NCI-H187 (cell line): ENCODE data around the gene NNT.
"Not testable (repeated sequence)": the region's sequence is repeated elsewhere in the genome, so short reads cannot be mapped to it uniquely, and the experiment has no call there.

Experiments used
- DNase-seq, 2 experiments: peaks; one replicate each; lab custom pipeline; 2025; lab: John Stamatoyannopoulos, UW

NNT gene

GRCh38 chr5:43583724-43584123, 19.3 kb upstream of the NNT start:
- DNase-seq = no peak

DNA sequence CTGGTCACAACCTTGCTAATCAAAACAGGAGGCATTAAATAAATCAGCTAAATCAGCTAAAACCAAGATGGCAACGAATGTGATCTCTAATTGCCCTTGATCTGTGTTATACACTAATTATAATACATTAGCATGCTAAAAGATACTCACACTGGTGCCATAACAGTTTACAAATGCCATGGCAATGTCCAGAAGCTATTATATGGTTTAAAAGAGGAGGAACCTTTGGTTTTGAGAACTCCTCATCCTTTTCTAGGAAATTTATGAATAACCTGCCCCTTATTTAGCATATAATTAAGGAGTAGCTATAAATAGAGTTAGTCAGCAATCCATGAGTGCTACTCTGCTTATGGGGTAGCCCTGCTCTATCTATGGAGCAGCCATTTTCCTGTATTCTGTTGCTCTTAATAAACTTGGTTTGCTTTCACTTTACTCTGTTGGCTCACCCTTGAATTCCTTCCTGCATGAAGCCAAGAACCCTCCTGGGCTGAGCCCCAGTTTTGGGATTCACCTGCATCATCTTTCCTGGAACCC, 18.7 kb upstream of the NNT start:
- DNase-seq = no peak

DNA sequence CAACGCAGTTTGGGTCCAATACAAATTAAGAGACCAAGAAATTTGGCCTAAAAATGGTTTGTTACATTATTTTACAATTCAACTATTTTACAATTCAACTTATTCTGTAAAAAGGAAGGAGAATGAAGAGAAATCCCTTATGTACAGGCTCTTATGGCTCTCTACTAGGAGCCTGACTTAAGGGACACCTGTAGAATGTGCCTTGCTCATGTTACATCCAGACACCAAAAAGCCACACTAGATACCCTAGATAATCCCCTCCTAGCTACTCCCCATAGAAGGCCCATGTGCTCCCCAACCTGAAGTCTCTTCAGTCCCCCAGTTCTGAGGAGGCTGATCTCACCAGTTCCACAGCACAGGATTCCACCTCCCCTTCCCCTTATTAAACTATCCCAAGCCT, 14.1 kb upstream of the NNT start:
- no peak for DNase-seq

DNA sequence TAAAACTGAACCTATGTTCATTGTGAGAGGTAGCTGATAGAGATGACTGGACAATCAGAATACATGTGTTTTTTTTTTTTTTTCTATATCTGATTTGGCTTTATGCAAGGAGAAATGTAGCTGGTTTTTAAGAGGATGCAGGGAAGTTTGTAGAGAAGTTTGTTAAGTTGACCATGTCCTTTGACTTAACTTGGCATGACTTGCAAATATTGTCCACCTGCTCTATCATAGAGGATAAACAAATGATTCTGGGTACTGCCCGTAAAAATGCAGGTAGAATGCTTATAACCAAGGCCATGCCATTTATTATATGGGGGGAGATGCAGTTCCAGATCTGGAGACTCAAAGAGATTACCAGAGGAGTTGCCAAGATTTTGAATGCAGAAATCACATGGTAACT, 13.7 kb upstream of the NNT start:
- DNase-seq = no peak

GRCh38 chr5:43590700-43591099, 12.3 kb upstream of the NNT start:
- no peak for DNase-seq

- DNase-seq = no peak
Measured at GRCh38 chr5:43592363-43592762, 10.6 kb upstream of the NNT start.

DNA sequence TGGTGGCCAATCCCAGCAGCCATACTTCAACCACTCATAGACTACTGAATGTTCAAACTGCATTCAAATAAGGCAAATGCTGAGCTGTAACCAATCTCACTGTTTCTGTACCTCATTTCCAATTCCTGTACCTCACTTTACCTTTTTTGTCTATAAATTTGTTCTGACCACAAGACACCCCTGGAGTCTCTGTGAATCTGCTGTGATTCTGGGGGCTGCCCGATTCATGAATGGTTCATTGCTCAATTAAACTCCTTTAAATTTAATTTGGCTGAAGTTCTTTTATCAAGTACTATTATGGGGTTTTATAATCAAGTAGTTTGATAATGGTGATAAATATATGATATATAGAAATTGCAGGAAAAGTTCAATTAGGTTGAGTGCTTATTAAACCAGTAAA, 4.1 kb upstream of the NNT start:
- not testable (repeated sequence) for DNase-seq

- no peak for DNase-seq
Measured at GRCh38 chr5:43601454-43602260, 1.3 kb upstream of the NNT start.

GRCh38 chr5:43603344-43604217, 601 bp downstream of the NNT start:
- peak; percentile 84 to 86 for DNase-seq

GRCh38 chr5:43604699-43605098, 1.7 kb downstream of the NNT start:
- no peak for DNase-seq

GRCh38 chr5:43606351-43606750, 3.4 kb downstream of the NNT start:
- no peak for DNase-seq

GRCh38 chr5:43608406-43608805, 5.4 kb downstream of the NNT start:
- DNase-seq = no peak

DNA sequence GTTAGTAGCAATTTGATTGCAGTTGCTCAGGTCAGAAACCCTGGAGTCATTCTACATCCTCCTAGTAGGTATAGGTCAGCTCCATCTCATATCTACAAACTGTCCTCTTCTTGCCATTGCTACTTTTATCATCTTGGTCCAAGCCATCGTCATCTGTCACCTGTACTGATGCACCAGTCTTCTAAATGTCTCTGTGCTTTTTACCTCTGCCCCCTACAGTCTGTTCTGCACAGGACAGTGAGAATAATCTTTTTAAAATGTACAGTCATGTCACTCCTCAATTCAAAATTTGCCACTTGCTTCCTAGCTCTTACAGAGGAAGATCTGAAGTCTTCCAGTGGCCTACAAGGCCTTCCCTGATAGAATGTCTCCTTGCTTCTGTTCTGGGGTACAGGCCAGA, 6.8 kb downstream of the NNT start:
- DNase-seq = peak in 1 of 2 experiments; percentile 10

DNA sequence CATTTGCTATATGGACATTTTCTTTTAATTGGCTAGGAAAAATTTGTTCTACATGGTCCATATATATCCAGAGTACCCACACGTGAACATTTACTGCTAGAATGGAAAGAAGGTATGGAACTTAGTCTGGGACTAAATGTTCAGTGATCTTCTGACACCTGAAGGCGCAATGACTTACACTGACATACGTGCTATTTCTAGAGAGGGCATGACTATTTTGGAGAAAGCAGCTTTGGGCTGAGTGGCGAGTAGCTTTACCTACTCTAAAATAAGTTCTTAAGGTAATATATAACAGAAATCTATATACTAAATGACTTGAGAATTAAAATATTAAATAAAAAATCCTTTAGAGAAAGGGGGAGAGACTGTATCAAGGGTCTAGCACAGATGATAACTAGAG, 10.4 kb downstream of the NNT start:
- DNase-seq = no peak

- no peak for DNase-seq
Measured at GRCh38 chr5:43615445-43616184, 12.6 kb downstream of the NNT start.

DNA sequence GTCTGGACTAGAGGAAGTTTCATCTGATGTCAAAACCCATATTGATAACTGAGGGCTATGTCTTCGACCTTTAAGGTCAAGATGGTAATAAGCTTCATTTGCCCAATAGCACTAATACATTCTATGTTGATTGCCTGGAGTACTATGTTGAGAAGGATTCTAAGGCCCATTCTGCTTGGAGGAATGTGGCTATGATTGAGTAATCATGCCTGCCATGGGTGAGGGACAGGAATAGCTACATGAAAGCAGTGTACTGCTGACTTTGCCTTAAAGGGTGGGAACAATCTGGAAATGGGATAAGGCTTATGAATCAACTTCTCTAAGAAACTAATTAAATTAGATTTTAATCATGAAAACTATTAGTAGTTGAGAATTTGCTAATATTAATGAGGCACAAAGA, 13.6 kb downstream of the NNT start:
- no peak for DNase-seq

DNA sequence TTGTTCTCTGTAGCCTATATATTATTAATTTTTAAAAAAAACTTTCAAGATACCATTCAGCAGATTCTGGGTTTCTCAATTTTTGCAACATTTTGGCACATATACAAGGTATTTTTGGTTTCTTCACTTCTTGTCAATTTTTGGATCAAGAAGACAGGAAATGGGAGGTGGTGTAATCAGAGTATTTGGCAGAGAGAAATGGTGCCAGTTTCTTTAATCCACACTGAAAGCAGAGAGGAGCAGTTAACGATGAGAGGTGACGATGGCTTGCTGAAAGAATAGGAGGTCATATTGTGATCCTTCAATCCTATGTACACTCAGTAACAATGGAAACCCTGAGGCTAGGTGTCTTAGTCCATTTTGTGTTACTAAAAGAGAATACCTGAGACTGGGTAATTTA, 16.4 kb downstream of the NNT start:
- DNase-seq = no peak

DNA sequence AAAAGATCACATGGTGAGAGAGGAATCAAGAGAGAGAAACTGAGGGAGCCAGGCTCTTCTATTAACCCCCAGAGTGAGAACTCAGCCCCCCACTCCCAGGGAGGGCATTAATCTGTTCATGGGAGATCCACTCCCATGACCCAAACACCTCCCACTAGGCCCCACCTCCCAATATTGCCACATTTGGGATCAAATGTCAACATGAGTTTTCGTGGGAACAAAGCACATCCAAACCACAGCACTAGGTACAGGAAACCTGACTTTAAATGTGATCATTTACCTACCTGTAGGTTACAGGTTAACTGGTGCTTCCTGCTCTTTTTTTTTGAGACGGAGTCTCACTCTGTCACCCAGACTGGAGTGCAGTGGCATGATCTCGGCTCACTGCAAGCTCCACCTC, 16.9 kb downstream of the NNT start:
- DNase-seq = no peak

GRCh38 chr5:43620944-43621505, 18.0 kb downstream of the NNT start:
- DNase-seq = no peak

DNA sequence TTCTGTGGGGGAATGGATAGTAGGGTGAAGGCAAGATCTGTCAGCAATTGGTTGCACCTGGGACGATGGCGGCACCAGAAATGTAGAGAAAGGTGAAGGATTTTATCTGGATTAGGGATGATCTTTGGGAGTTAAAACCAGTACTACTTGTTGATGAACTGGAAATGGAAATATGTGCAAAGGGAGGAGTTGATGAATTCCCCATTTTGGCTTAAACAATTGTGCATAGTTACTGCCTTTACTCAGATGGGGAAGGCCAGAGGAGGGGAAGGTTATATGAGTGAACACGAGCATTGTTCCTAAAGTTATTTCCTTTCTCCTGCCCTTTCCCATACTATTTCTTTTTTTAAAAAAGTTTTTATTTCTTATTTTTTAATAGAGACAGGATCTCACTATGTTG, 19.1 kb downstream of the NNT start:
- DNase-seq = no peak

DNA sequence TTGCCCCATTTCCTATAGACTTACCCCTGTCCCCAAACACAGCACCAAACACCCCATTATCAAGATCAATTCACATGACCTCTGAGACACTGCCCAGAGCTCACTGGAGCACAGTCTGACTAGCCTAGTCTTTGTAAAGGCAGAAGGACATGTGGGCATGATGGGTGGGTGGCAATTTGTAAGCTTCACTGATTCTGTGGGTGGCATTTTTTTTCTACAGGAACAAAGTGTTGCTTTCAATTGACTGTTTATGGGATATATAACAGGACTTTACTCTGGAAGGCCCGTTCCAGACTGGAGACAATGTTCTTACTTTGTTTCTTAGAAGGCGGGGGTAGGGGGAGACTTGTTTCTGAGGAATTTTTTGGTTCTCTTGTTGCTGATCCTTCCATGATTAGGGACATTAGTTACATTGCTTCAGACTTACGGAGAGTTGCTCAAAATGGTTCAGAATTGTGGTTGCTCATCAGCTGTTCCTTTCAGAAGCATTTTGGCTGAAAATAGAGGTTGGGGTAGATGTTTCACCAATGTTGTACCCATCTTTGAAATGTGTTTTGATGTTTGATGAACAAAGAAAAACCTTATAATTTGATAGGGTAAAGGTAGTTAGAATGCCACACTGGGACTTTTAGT, 20.2 kb downstream of the NNT start:
- DNase-seq = no peak

- no peak for DNase-seq
Measured at GRCh38 chr5:43627028-43627427, 24.0 kb downstream of the NNT start.
